Measurements from ENCODE around the gene PRAF2.

PRAF2 gene

GRCh38 chrX:49064303-49064702 is 9.5 kb downstream of the PRAF2 start:
- no peak overlapping the region for H3K4me3 ChIP-seq (ENCODE audit: low read depth, low read length)
- ChIA-PET CTCF (no interaction called here), POLR2A (no interaction called here)
- no peak for TF ChIP-seq CTCF (IDR thresholded peaks at IDR 0.05; ENCODE audit: insufficient read depth, low read length, missing control alignments)
- DNase-seq (ENCODE audit: low read depth, low spot score), result no peak

- CTCF ChIA-PET, result no interaction called here
- DNase-seq (ENCODE audit: low read depth, low spot score), result no peak
- POLR2A ChIA-PET, result no interaction called here
- H3K4me3 ChIP-seq (ENCODE audit: low read depth, low read length), result no peak overlapping the region
- no peak for TF ChIP-seq CTCF (IDR thresholded peaks at IDR 0.05; ENCODE audit: insufficient read depth, low read length, missing control alignments)
These were observed 10.1 kb downstream of the PRAF2 start for GRCh38 chrX:49063715-49064114.

GRCh38 chrX:49061916-49062315 is 11.9 kb downstream of the PRAF2 start:
- ChIA-PET POLR2A (no interaction called here), CTCF (no interaction called here)
- no peak for TF ChIP-seq CTCF (IDR thresholded peaks at IDR 0.05; ENCODE audit: insufficient read depth, low read length, missing control alignments)
- H3K4me3 ChIP-seq (ENCODE audit: low read depth, low read length), result no peak overlapping the region
- DNase-seq (ENCODE audit: low read depth, low spot score), result no peak

- no peak for TF ChIP-seq CTCF (IDR thresholded peaks at IDR 0.05; ENCODE audit: insufficient read depth, low read length, missing control alignments)
- H3K4me3 ChIP-seq (ENCODE audit: low read depth, low read length), result no peak overlapping the region
- ChIA-PET CTCF (interaction anchor here (1.0 to 1.2 kb wide), 2 partner anchors 90 to 94 kb away, joined by 3 read pairs; partner anchors contain the start of gene KCND1), POLR2A (no interaction called here)
- DNase-seq (ENCODE audit: low read depth, low spot score), result no peak
These were observed 12.3 kb downstream of the PRAF2 start for GRCh38 chrX:49061490-49061889.

- no peak overlapping the region for H3K4me3 ChIP-seq (ENCODE audit: low read depth, low read length)
- ChIA-PET CTCF (interaction anchor here (1.0 to 1.2 kb wide), 2 partner anchors 89 to 95 kb away, joined by 3 read pairs; partner anchors contain the start of gene KCND1), POLR2A (no interaction called here)
- no peak for TF ChIP-seq CTCF (IDR thresholded peaks at IDR 0.05; ENCODE audit: insufficient read depth, low read length, missing control alignments)
- no peak for DNase-seq (ENCODE audit: low read depth, low spot score)
These were observed 12.9 kb downstream of the PRAF2 start for GRCh38 chrX:49060914-49061313.

GRCh38 chrX:49059681-49060085 is 14.1 kb downstream of the PRAF2 start:
- ChIA-PET CTCF (no interaction called here), POLR2A (no interaction called here)
- no peak for DNase-seq (ENCODE audit: low read depth, low spot score)
- no peak for TF ChIP-seq CTCF (IDR thresholded peaks at IDR 0.05; ENCODE audit: insufficient read depth, low read length, missing control alignments)
- no peak overlapping the region for H3K4me3 ChIP-seq (ENCODE audit: low read depth, low read length)
